T-helper 2 cell (primary cell): ENCODE measurements around the gene TTBK2.

Source experiments
- DNase-seq, 5 experiments: peaks; one replicate each; pipeline versions ENCODE4 v3.0.0 to v3.0.0-alpha.2; 2012 to 2022

Gene TTBK2

DNA sequence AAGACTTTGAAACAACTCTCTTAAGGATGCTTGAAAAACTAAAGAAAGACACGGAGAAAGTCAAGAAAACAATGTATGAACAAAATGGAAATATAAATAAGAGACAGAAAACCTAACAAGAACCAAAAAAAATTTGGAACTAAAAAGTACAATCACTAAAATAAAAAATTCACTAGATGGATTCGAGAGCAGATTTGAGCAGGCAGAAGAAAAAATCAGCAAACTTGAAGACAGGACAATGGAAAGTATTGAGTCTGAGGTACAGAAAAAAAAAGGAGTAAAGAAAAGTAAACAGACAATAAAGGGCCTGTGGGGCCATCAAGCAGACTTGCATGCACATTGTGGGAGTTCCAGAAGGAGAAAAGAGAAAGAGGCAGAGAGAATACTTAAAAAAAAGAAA is 170.3 kb downstream of the TTBK2 start:
- no peak for DNase-seq

DNA sequence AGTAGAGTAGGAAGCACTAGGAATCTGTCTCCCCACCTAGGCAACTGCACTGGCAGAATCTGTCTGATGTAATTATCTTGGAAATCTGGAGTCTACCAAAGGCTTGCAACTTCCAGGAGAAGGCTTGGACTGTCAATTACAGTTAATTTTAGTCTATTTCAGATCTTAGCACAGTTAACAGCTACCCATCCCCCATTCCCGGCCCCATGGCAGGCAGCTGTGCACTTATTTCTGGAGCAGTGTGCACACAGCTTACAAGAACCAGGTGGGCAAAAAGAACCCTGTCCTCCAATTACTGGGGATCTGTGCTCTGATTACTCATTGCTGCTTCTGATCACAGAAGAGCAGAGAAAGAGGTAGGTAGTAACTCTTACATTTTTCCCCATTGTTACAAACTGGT is 171.3 kb downstream of the TTBK2 start:
- DNase-seq: no peak

DNA sequence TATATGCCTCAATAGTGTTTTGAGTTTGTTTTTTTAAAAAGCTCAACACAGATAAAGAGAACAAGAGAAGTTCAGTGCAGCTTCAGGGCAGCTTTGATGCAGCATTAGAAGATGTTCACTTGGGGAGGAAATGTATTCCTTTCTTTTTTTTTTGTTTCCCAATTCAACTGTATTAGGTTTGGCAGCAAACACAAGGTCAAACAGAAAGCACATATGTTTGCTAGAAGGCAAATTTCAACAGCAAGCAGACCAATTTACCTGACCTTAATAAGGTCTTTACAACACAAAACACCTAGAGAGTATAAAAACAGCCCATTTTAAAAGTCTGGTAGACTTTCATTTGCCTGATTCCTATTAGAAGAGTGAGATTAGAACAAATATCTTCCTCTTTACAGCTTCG is 176.4 kb downstream of the TTBK2 start:
- no peak for DNase-seq

DNA sequence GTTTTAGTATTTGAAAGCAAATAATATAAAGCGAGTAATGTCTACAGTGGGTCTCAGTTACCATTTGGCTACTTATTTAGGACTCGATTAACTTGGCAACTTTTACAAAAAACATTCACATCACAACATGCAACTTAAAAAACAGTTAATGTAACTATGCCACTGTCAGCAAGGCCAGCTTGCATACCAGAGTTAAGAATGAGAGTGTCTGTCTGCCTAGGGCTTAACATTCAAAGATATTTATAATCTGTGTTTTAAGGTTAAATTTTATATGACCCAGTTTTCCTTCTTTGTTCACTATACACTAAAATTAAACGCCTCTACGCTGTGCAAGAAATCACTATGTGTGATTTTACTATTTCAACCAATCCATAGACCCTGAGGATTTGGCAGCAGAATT is 178.4 kb downstream of the TTBK2 start:
- DNase-seq: no peak

DNA sequence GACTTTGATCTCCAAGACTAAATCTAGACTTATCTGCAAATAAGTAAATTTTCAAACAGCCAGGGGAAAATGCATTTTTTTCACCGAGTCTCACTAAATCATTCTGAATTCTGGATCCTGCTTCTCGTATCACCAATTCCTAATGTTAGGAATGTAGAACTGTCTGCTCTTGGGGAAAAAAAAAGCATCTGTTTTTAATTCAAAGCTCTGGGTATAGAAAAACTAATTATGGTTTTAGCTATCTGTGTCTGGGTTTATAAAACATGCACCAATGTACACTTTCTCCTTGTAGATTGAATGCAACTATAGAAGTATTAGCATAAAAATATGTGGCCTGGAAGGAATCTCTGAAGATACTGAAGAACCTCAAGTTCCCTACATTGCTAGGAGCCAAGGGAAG is 178.9 kb downstream of the TTBK2 start:
- DNase-seq: no peak

DNA sequence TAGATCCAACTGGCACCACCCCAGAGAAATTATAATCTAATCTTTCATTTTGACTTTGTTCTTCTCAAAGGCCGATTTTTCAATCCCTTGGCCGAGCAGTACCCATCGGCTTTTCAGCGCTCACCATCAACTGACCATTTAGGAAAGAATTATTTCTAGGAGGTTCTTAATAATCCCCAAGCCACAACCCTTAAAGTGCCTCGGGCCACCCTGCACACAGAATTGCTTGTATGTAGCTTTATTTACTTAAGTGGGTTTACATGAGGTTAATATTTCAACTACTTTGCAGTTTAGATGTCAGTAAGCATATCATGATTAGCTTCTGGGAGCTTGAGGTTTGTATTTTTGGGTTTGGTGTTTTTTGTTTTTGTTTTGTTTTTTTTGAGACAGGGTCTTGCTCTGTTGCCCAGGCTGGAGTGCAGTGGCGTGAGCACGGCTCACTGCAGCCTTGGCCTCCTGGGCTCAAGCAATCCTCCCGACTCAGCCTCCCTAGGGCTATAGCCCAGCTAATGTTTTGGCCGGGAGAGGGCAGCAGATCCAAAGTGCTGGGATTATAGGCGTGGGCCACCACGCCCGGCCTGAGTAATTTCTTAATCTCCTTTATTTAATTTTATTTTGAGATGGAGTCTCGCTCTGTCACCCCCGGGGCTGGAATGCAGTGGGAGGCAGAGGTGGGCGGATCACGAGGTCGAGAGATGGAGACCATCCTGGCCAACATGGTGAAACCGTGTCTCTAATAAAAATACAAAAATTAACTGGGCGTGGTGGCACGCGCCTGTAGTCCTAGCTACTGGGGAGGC is 182.8 kb downstream of the TTBK2 start:
- no peak for DNase-seq

DNA sequence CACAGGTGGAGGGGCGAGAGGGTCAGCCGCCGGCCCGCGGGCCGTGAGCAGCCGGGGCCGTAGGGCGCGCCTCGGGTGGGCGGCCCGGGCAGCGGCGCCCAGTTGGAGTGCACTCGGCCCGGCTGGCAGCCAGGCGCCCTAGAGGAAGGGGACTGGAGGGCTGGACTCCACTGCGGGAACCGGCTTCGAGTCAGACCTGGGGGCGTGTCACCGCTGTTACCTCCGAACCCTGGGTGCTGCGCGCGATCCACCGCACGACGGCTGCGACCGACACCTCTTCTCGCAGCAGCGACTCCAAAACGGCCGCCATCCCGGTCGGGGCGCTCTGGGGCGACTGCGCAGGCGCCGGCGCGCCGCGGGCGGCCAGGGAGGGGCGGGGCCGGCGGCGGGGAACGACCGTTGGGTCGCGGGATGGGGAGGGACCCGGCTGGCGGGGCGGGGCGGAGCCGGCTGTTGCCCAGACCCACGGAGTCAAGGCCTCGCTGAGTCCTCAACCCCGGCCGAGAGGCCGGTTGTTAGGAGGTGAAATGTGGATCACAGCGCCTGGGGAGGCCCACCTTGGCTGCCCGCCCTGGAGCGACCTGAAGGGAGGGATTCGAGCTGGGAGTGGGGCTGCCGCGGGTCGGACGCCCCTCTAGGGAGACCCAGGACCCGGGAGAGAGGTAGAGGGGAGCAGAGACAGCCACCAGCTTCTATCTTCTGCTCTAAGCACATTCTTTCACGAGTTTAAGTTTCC is 183.6 kb downstream of the TTBK2 start, which contains the start of gene CDAN1:
Gene CDAN1, minus strand, starts transcription at position 336 of the 736 bp plus-strand sequence. Its CDS starts 26 bp downstream, at position 310.
- DNase-seq: peak; percentile 82 to 91 (median 89)

DNA sequence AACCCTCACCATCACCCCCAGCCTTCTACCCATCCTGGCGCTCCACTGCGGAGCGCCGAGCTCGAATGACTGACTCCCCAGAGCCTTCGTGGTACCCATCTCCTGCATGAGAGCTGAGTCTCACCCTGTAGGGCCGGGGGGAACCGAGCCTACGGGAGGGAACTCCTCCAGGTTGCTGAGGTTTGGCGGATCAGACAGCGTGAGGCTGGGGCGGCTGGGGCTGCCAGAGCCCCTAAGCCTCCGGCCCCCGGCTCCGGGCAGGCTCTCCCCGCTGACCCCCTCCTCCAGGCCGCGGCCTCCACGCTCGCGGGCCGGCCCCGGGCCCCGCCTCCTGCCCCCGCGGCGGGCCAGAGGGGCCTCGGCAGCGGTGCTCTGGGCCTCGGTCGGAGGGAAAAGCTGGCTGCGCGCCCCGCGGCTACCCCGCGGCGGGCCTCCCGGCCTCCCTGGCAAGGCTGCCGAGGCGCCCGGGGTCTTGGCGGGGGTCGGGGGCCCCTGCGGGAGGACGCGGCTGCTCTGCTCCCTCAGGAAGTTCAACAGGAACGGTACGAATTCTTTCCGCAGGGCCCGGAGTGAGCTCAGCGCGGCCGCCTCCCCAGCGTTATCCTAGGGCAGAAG is 184.3 kb downstream of the TTBK2 start:
- peak in 1 of 5 experiments; percentile 22 for DNase-seq

DNA sequence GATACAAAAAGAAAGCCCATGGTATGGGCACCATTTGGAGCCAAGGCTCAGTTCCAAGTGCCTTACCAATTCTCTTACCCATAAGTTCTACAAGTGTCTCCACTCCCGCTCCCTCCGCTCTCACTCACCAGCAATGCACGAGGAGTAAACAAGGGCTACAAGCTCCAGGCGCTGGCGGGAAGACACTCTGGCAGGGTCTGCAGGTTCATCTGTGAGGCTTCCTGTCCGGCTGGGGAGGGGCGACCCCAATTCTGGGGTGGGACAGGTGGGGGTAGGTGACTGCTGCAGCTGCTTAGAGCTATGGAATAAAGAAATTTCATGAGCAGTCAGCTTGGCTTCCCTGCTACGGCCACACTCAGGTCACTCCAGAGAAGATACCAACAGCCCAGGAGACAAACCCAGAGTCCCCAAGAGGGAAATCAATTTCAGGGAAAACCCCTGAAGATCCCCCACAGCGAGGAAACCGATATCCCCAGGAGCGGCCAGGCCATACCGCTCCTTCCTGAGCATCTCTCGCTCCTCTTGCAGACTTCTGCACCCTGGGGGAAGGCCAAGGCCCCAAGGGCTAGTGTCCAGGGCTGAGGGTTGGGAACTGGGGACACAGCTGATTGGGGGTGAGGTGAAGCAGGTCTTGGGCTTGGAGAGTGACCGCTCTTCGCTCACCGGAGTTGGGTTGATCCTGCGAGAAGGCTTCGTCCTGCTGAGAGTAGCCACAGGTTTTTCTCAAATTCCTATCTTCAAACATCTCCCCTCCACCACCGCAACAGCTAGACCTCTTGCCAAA is 185.0 kb downstream of the TTBK2 start:
- DNase-seq: no peak

DNA sequence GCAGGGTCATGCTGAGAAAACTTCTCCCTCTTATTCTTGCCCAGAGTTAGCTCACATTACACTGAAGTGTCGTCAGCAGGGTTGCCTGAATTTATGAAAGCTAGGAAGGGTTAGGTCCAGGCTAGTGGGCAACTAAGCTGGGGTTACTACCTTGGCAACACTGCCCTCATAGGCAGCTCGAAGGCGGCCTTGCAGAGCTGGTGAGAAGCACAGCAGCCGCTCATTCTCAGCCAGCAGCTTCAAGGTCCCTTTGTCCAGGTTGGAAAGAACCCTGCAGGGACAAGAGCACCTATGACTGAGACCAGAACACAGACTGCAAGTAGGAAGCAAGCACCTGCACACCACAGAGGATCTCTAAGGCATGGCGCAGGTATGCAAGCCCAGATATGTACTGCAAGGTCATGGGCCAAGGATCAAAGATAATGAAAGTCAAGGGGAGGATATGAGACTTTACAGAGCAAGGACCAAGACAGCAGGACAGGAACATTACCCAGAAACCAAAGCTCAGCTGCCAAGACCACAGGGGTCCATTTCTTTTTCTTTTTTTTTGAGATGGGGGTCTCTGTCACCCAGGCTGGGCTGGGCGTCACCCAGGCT is 186.4 kb downstream of the TTBK2 start:
- no peak for DNase-seq

DNA sequence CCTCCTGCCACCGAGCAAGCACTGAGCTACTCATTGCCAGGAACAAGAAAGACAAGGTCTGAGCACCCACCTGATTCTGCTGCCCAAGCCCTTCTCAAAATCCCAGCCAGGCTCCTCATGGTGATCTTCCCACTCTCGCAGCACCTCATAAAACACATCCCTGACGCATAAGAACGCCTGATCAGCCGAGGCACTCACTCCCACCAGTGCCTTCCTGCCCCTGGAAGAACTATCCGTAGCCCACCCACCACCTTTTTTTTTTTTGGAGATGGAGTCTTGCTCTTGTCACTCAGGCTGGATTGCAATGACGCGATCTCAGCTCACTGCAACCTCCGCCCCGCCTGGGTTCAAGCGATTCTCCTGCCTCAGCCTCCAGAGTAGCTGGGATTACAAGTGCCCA is 187.6 kb downstream of the TTBK2 start:
- no peak for DNase-seq

DNA sequence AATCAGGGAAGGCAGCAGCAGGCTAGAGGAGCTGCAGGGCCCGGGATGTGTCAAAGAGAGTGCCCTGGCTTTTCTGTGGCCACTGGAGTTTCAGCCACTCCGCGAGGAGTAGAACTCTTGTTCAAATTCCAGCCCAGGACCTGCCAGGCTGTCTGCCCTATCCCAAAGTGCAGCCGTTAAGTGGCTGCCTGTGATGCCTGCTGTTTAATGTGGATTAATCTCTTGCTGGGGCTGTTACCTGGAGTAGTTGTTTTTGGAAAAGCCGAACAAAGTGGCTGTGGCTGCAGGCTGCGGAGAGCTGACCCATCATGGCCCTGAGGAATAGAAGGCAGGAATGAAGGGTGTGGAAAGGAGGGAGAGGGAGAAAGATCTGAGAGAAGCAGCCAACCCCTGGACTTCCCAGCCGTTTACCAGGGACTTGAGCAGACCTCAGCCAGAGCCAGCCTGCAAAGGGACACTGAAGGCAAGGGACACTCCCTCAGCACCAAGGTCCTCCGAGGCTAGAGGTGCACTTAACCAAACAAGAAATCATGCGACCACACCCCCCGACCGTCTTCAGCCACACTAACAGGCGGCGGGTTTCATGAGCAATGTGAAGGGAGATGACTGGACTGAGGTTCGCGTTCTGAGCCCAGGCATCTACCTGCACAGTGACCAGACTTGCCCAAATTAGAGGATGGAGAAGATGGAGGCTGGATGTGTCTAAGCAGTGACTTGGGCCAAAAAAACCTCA is 188.3 kb downstream of the TTBK2 start:
- no peak for DNase-seq

DNA sequence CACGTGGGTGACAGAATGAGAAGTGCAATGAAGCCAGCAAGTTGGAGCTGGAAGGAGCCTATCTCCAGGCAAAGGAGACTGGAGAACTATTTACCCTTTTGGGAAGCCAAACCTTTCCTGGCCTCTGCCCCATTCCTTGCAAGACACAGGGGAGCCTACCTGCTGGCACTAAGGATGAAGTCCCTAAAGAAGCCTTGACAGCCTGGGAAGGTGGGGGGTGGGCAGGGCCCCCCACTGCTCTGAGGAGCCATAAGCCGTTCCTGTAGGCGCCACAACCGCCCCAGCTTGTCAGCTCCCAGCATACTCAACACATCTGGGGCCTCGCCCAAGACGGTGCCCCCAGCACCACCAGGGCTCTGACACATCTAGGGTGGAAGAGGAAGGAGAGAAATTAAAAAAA is 189.1 kb downstream of the TTBK2 start:
- no peak for DNase-seq

DNA sequence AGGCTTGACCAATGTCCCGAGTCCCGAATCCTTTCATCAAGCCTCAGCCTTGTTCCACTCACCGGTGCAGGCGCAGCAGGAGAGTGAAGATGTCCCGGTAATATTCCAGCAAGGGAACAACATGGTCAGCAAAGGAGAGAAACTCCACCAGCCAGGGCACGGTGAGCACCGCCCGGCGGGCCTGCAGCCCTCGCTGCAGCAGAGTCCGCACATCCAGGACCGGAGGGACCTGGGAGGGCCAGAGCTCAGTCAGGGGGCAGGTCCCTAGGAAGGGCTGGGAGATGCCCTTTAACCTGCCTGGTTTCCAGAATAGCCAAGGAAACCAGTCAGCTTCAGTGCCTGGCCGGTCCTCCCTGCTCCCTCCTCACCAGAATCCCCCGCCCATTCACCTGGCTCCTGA is 190.0 kb downstream of the TTBK2 start:
- no peak for DNase-seq

DNA sequence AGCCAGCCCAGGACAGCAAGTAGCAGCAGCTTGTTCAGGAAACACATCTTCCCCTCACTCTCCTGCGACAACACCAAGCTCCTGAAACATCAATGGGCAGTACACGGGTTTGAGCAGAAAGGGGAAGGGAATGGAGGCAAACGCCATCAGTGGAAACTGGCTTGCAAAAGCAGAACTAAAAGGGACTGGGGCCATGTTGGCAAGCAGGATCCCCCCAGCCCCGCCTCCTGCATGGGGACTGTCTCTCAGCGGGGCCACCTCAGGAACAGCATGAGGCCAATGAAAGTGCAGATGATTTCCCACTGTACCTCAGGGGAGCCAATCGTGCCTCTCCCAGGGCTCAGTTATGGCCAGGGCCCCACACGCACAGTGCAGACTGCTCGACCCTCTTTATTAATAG is 190.4 kb downstream of the TTBK2 start:
- no peak for DNase-seq

DNA sequence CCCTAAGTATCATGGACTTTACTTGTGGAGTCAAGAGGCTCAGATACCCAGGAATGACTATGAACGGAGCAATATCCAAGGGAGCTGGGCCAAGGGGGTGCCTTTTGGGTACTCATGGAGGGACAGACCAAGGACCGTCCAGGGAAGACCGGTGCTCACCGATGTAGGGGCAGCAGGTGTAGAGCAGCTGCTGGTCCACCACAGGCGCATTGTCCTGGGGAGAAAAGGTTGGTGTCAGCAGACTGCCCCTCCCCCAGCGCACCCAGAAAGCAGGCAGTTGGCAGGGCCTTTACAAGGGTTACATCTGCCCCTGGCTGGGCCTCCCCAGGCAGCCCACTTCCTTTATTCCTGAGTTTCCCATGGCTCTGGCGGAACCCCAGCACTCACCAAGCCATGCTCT is 191.2 kb downstream of the TTBK2 start:
- DNase-seq: no peak

DNA sequence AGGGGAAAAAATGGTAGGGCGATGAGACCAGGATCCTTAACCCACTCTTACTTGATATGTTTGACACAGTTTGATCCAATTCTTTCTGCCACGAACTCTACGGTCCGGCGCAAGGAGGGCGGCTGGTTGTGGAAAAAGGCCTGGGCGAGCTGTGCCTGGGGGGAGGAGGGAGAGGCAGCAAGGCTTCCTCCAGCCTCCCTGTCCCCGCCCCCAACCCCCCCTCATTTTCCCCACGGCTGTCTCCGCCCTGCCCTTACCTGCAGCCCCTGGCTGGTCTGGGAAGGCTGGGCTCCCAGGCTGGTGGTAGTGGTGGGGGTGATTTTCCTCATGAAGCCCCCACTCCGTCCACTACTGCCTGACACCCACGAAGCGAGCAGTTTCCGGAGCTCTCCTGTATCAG is 191.6 kb downstream of the TTBK2 start:
- no peak for DNase-seq

DNA sequence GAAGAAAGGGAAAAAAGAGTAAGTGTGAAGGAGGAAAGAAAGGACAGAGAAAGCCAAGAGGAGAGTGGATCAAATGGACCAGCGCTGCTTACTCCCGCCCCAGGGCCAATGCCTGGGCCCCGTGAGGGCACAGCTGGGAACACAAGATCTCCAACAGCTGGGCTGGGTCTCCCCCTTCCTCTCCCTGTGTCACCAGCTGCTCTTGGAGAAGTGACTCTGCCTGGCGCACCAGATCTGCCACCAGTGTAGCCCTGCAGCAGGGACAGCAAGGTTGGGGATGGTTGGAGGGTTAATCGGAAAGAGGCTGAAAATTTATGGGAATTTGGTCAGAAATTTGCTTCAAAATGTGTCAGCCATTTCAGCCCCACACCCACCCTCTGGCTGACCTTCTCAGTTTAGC is 192.0 kb downstream of the TTBK2 start:
- no peak for DNase-seq

DNA sequence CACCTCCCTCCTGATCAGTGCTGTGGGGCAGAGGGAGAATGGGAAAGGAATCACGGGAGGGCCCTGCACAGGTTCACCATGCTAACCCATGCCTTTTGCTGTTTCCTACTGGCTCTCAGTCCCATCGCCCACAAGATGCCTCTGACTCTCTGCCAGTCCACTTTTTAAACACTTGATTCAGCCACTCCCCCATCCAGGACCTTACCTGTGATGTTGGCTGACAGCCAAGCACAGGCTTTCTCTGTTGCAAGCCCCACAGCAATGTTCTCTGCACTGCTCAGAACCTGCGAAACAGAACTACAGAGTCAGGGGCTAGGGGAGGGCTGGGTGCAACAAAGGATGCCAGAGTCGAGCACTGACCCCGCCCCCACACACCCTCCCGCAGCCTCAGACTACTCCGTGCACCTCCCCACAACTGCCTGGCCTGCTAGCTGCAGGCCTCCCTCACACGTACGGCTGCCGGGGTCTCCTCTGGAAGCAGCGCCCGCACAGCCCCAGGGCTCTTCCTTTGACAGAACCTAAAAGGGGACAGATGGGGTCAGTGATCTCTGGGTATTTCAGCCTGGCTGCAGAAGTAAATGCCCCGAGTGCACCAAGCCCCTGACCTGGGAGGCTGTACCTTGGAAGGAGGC is 192.7 kb downstream of the TTBK2 start:
- DNase-seq: no peak

DNA sequence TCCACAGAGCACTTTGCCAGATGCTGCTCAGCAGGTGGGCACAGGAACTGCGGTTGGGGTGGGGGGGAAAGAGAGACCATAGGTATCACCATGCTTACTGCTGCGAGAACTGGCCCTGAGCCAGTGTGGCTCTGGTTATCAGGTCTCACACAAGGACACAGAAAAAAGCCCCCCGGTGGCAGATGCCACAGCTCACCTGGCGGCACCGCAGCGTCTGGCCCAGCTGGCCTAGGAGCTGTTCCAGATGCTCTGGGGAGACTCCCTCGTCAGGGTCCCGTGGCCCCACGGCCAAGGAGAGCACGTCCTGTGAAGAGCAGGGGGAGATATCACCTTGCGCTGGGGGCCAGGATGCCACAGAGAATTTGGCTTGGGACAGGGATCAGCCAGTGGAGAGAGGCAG is 194.5 kb downstream of the TTBK2 start:
- no peak for DNase-seq

DNA sequence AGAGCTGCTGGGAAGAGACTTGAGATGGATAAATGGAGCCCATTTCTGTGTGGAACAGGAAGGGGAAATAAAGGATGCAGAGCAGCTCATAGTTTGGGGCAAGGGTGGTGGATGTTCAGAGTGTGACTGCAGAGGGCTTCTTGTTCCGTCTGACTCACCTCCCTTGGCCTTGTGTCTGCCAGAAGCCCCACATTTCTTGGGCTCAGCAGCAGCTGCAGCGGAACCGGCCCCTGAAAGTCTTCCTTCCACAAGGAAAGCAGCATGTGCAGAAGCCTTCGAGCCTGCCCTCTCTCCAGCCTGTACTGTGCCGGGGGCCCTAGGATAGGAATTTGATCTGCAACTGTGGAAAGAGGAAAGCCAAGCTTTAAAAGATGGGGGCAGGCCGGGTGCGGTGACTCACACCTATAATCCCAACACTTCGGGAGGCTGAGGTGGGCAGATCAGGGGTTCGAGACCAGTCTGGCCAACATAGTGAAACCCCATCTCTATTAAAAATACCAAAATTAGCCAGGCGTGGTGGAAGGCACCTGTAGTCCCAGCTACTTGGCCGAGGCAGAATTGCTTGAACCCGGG is 195.2 kb downstream of the TTBK2 start:
- DNase-seq: no peak
